Gastrocnemius medialis (tissue), 4 donors: ENCODE results near the gene CLRN1. TPM values are rescaled to one million over a fixed set of nuclear protein-coding genes. Genes with fewer than 3 reads are reported as not detected.

ENCODE experiments used
- ATAC-seq, 2 donors: fragments of 150-250 bp; one replicate each; pipeline ENCODE4 v1.9.1; 2016
- DNase-seq, 2 donors: peaks; one replicate each; pipeline ENCODE4 v3.0.0-alpha.2; 2019
- H3K27ac ChIP-seq, 4 donors: fragments of 200-600 bp; sonication (generic); 1 replicate in 1 of 4; 2 replicates in 3 of 4; pipeline ENCODE4 v1.5.1; 2016 to 2018; ENCODE audit warnings: mild to moderate bottlenecking in 2 of 4, moderate library complexity in 1 of 4
- H3K27me3 ChIP-seq, 3 donors: fragments of 200-600 bp; sonication (generic) in 2 of 3; 1 replicate in 1 of 3; 2 replicates in 2 of 3; pipeline versions ENCODE4 v1.5.1 to v1.6.0; 2016 to 2019; ENCODE audit warnings: mild to moderate bottlenecking in 1 of 3, moderate library complexity in 1 of 3
- H3K36me3 ChIP-seq, 2 donors: fragments of 200-600 bp; sonication (generic) in 1 of 2; one replicate each; pipeline ENCODE4 v1.5.1; 2017 to 2018
- H3K4me1 ChIP-seq, 2 donors: fragments of 200-600 bp; sonication (generic) in 1 of 2; one replicate each; pipeline ENCODE4 v1.5.1; 2016 to 2017; ENCODE audit warnings: mild to moderate bottlenecking in 2 of 2
- H3K4me3 ChIP-seq, 4 donors: fragments of 200-600 bp; sonication (generic) in 3 of 4; 1 replicate in 1 of 4; 2 replicates in 3 of 4; pipeline ENCODE4 v1.5.1; 2016 to 2019; ENCODE audit warnings: mild to moderate bottlenecking in 2 of 4
- H3K9me3 ChIP-seq, 3 donors: fragments of 200-600 bp; sonication (generic) in 2 of 3; 1 replicate in 1 of 3; 2 replicates in 2 of 3; pipeline ENCODE4 v1.5.1; 2016 to 2019
- POLR2A ChIP-seq, 2 donors: fragments of 450-650 bp; IDR thresholded peaks; one replicate each; pipeline ENCODE4 v1.6.1; 2017; ENCODE audit warnings: antibody characterized with exemption in 2 of 2, mild to moderate bottlenecking in 2 of 2, moderate library complexity in 2 of 2
- in situ Hi-C, 4 donors: fragments of 200-750 bp; cut with MboI; loops; one replicate each; pipeline versions ENCODE4 v1.15.0 to v1.8.0; 2017; ENCODE audit warnings: low sequenced_read_pairs in 4 of 4
- intact Hi-C: fragments of 100-400 bp; cut with DNase I; formaldehyde crosslinking; loops from one replicate; pipeline ENCODE4 v1.15.1; 2023; ENCODE audit warnings: low total_unique reads
- total RNA-seq, 4 donors: library from RNA; depleted of rRNA; stranded (reverse); fragments of >200 nt; gene quantifications; one replicate each; pipeline versions ENCODE4 v1.1.0 to v1.2.3, GENCODE V29; 2016
- TF ChIP-seq, protein P1 (sequence below), 5 experiments: fragments of 450-650 bp in 3 of 5; fragments of 200-600 bp in 2 of 5; sonication (generic) in 2 of 5; IDR thresholded peaks in 4 of 5; conservative IDR thresholded peaks in 1 of 5; 1 replicate in 4 of 5; 2 replicates in 1 of 5; pipeline ENCODE4 v1.5.1; 2016 to 2019; ENCODE audit warnings: antibody characterized with exemption in 5 of 5, mild to moderate bottlenecking in 3 of 5, moderate library complexity in 3 of 5

The CLRN1 gene
- total RNA-seq, 4 donors from 2014 or later: not detected

DNA sequence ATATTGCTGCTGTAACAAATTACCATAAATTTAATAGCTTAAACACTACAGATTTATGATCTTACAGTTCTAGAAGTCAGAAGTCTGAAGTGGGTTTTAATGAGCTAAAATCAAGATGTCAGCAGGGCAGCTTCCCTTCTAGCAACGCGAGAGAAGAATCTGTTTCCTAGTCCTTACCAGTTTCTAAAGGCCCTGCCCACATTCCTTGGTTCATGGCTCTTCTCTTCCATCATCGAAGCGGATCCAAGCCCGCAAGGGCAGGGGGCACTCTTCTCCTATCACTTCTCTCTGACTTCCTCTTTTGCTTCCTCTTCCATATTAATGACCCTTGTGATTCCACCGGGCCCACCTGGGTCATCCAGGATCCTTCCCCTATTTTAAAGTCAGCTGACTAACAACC, 83.4 kb downstream of the CLRN1 start:
- ATAC-seq: no peak
- Histone ChIP-seq H3K4me1 (no peaks in the 10 kb centered on the region), H3K27ac (no peak overlapping the region), H3K4me3 (no peak overlapping the region), H3K27me3 (no peaks in the 10 kb centered on the region), H3K36me3 (no peaks in the 10 kb centered on the region), H3K9me3 (no peaks in the 10 kb centered on the region)
- intact Hi-C loops: no loop called here
- no peak for TF ChIP-seq POLR2A (IDR thresholded peaks at IDR 0.05)
- TF ChIP-seq, protein P1, sequence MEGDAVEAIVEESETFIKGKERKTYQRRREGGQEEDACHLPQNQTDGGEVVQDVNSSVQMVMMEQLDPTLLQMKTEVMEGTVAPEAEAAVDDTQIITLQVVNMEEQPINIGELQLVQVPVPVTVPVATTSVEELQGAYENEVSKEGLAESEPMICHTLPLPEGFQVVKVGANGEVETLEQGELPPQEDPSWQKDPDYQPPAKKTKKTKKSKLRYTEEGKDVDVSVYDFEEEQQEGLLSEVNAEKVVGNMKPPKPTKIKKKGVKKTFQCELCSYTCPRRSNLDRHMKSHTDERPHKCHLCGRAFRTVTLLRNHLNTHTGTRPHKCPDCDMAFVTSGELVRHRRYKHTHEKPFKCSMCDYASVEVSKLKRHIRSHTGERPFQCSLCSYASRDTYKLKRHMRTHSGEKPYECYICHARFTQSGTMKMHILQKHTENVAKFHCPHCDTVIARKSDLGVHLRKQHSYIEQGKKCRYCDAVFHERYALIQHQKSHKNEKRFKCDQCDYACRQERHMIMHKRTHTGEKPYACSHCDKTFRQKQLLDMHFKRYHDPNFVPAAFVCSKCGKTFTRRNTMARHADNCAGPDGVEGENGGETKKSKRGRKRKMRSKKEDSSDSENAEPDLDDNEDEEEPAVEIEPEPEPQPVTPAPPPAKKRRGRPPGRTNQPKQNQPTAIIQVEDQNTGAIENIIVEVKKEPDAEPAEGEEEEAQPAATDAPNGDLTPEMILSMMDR (IDR thresholded peaks at IDR 0.05 in 4 of 5, conservative IDR thresholded peaks at IDR 0.05 in 1 of 5): no peak
- in situ Hi-C loops: no loop called here
- no peak for DNase-seq

DNA sequence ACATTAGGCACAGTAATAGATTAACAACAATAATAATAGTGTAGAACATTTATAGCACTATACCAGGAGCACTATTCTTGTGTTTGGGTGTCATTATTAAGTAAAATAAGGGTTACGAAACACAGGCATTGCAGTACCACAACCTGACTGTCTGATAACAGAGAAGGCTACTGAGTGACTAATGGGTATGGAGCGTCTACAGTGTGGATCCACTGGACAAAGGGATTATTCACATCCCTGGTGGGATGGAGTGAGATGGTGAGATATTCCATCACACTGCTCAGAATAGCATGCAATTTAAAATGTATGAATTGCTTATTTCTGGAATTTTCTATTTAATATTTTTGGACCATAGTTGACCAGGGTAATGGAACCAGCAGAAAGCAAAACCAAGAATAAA, 85.5 kb downstream of the CLRN1 start:
- no peaks in the 10 kb centered on the region for H3K36me3 ChIP-seq
- H3K9me3 ChIP-seq: no peaks in the 10 kb centered on the region
- intact Hi-C loops: no loop called here

DNA sequence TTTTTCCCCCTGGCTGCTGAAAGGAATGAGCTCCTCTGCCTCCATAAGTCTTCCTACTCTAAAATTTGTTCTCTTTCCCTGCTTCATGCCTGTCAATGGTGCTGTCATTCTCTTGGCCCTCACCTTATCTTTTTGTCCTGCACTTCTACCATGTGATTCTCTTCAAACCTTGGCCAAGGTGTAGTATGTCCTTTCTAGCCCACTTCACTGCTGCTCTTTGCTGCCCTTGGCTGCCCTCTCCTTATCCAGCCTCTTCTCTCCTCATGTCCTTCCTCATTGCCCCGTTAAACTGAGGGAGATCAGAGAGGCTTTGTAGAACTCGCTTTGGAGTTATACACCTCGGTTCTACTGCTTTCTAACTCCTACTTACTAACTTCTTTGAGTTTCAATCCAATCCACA, 87.0 kb downstream of the CLRN1 start:
- Histone ChIP-seq H3K4me1 (no peaks in the 10 kb centered on the region), H3K4me3 (no peak overlapping the region), H3K36me3 (no peaks in the 10 kb centered on the region), H3K27me3 (peaks cover 0 to 5% (median 0%) of the 10 kb centered on the region in 3 donors), H3K27ac (no peak overlapping the region), H3K9me3 (no peaks in the 10 kb centered on the region)
- no peak for DNase-seq
- ATAC-seq: no peak
- in situ Hi-C loops (no loop called here), intact Hi-C loops (no loop called here)
- TF ChIP-seq POLR2A (IDR thresholded peaks at IDR 0.05): no peak
- TF ChIP-seq, protein P1 (IDR thresholded peaks at IDR 0.05 in 4 of 5, conservative IDR thresholded peaks at IDR 0.05 in 1 of 5): no peak

More for the DNA sequence above, 85.5 kb downstream of the CLRN1 start:
- peaks cover 0 to 5% (median 0%) of the 10 kb centered on the region in 3 donors for H3K27me3 ChIP-seq
- no peak for TF ChIP-seq POLR2A (IDR thresholded peaks at IDR 0.05)
- TF ChIP-seq, protein P1 (IDR thresholded peaks at IDR 0.05 in 4 of 5, conservative IDR thresholded peaks at IDR 0.05 in 1 of 5): no peak
- DNase-seq: no peak
- in situ Hi-C loops: no loop called here
- no peak for ATAC-seq
- H3K27ac ChIP-seq: no peak overlapping the region
- H3K4me1 ChIP-seq: no peaks in the 10 kb centered on the region
- no peak overlapping the region for H3K4me3 ChIP-seq

DNA sequence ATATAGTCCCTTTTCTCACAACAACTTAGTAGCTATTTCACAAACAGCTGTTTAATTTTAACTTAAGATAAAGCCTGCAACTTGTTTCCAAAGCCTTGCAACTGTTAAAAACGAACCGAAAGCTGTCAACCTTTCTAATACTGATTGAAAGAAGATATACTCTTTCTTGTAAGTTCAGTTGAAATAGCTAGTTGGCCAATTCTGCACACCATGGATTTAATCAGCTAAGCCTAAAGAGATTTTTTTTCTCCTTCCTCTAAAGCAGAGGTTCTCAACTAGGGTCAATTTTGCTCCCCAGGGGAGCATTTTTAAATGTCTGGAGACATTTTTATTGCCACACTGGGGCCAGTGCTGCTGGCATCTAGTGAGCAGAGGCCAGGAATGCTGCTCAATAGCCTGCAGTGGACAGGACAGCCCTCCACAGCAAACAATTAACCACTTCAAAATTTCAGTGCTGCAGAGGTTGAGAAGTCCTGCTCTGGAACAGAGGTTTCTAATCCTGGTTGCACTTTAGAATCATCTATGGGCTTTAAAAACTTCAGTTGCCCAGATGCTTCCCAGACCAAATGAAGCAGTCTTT, 93.4 kb downstream of the CLRN1 start:
- in situ Hi-C loops (no loop called here), intact Hi-C loops (no loop called here)
- Histone ChIP-seq H3K27me3 (peaks cover 0 to 5% (median 0%) of the 10 kb centered on the region in 3 donors), H3K4me1 (no peaks in the 10 kb centered on the region), H3K9me3 (no peaks in the 10 kb centered on the region), H3K36me3 (no peaks in the 10 kb centered on the region), H3K4me3 (no peak overlapping the region), H3K27ac (no peak overlapping the region)
- no peak for ATAC-seq
- DNase-seq: no peak
- TF ChIP-seq POLR2A (IDR thresholded peaks at IDR 0.05): no peak
- TF ChIP-seq, protein P1 (IDR thresholded peaks at IDR 0.05 in 4 of 5, conservative IDR thresholded peaks at IDR 0.05 in 1 of 5): no peak

DNA sequence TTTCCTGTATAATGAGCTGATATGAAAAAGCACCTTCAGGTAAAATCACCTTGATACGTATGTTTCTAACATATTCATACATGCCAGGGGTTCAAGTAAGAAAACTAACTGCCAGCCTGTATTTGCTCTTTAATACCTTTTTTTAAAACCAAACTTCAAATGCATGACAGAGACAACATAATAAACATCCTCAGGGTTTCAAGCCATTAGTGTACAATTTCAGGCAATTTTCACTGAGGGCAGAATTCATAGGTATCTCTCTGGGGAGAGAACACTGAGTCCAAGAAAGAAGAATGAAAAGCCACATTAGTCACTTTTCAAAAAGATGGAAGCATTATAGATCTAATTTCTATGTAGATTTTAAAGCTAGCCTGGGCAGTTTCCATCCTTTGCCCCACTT, 94.2 kb downstream of the CLRN1 start:
- no peaks in the 10 kb centered on the region for H3K27me3 ChIP-seq
- ATAC-seq (no peak), DNase-seq (no peak)
- no peaks in the 10 kb centered on the region for H3K36me3 ChIP-seq
- TF ChIP-seq, protein P1 (IDR thresholded peaks at IDR 0.05 in 4 of 5, conservative IDR thresholded peaks at IDR 0.05 in 1 of 5): no peak
- no peak for TF ChIP-seq POLR2A (IDR thresholded peaks at IDR 0.05)
- H3K4me3 ChIP-seq: no peak overlapping the region
- no peak overlapping the region for H3K27ac ChIP-seq
- no peaks in the 10 kb centered on the region for H3K4me1 ChIP-seq
- no peaks in the 10 kb centered on the region for H3K9me3 ChIP-seq
- intact Hi-C loops: no loop called here
- in situ Hi-C loops: no loop called here
